Neural cell (in vitro differentiated cells): ENCODE data around the gene SYK. TPM values are rescaled to one million over a fixed set of nuclear protein-coding genes. Genes with fewer than 3 reads are reported as not detected.

Experiments used
- H2AFZ ChIP-seq: fragments of 200-600, 300-800 bp; sonication (generic), shearing (Covaris generic); 2 replicates; pipeline ENCODE4 v1.6.0; 2014; ENCODE audit warnings: low read depth, mild to moderate bottlenecking, antibody characterized with exemption, low read length, moderate library complexity
- H3F3A ChIP-seq: fragments of 200-600 bp; shearing (Covaris generic); 2 replicates; pipeline ENCODE4 v1.6.1; 2016; ENCODE audit warnings: mild to moderate bottlenecking, moderate library complexity, mixed read lengths, antibody characterized with exemption, low read length; ENCODE audit not compliant: insufficient read depth, poor library complexity, severe bottlenecking
- H3K27ac ChIP-seq: fragments of 200-600, 300-800 bp; sonication (generic), shearing (Covaris generic); 2 replicates; pipeline ENCODE4 v1.5.1; 2014; ENCODE audit warnings: mild to moderate bottlenecking, low read length, moderate library complexity
- H3K27me3 ChIP-seq: fragments of 300-800, 200-600 bp; sonication (generic), shearing (Covaris generic); 2 replicates; pipeline ENCODE4 v1.6.0; 2014; ENCODE audit warnings: mild to moderate bottlenecking, low read depth, low read length, moderate library complexity; ENCODE audit not compliant: insufficient read depth
- H3K36me3 ChIP-seq: fragments of 300-800, 200-600 bp; sonication (generic), shearing (Covaris generic); 2 replicates; pipeline ENCODE4 v1.5.1; 2014; ENCODE audit warnings: mild to moderate bottlenecking, antibody characterized with exemption, low read length, moderate library complexity; ENCODE audit not compliant: insufficient read depth
- H3K4me2 ChIP-seq: fragments of 300-800, 200-600 bp; sonication (generic), shearing (Covaris generic); 2 replicates; pipeline ENCODE4 v1.6.0; 2014; ENCODE audit warnings: mild to moderate bottlenecking, low read length
- H3K4me3 ChIP-seq: fragments of 300-800, 200-600 bp; sonication (generic), shearing (Covaris generic); 2 replicates; pipeline ENCODE4 v1.5.1; 2014; ENCODE audit warnings: mild to moderate bottlenecking, low read length, moderate library complexity
- H3K79me2 ChIP-seq: fragments of 200-600 bp; shearing (Covaris generic); replicated peaks from 2 replicates; pipeline ENCODE4 v1.6.0; 2014; ENCODE audit warnings: mild to moderate bottlenecking, low read length, moderate library complexity; ENCODE audit not compliant: insufficient read depth
- H3K9ac ChIP-seq: fragments of 300-800, 200-600 bp; sonication (generic), shearing (Covaris generic); 2 replicates; pipeline ENCODE4 v1.6.1; 2016; ENCODE audit warnings: mild to moderate bottlenecking, low read length, mixed read lengths
- H3K9me2 ChIP-seq: fragments of 200-600 bp; shearing (Covaris generic); 2 replicates; pipeline ENCODE4 v1.6.1; 2016; ENCODE audit warnings: mild to moderate bottlenecking, low read length, mixed read lengths; ENCODE audit not compliant: insufficient read depth
- H3K9me3 ChIP-seq: fragments of 200-600, 300-800 bp; sonication (generic), shearing (Covaris generic); 2 replicates; pipeline ENCODE4 v1.6.1; 2016; ENCODE audit warnings: mild to moderate bottlenecking, mixed run types, low read length, moderate library complexity, mixed read lengths
- H4K20me1 ChIP-seq: fragments of 200-600 bp; shearing (Covaris generic); 2 replicates; pipeline ENCODE4 v1.6.1; 2016; ENCODE audit warnings: mild to moderate bottlenecking, mixed run types; ENCODE audit not compliant: insufficient read depth
- EP300 ChIP-seq: fragments of 450-650 bp; conservative IDR thresholded peaks from 2 replicates; pipeline ENCODE4 v1.6.1; 2014; ENCODE audit warnings: antibody characterized with exemption, mild to moderate bottlenecking, moderate library complexity; ENCODE audit not compliant: poor library complexity, severe bottlenecking
- EZH2 ChIP-seq: fragments of 200-600, 300-800 bp; shearing (Covaris generic), sonication (generic); IDR thresholded peaks from 2 replicates; pipeline ENCODE4 v1.6.1; 2014; ENCODE audit warnings: antibody characterized with exemption, low read length, borderline replicate concordance, mild to moderate bottlenecking; ENCODE audit not compliant: insufficient read depth, poor library complexity, severe bottlenecking
- MXI1 ChIP-seq: fragments of 450-650 bp; conservative IDR thresholded peaks from 2 replicates; pipeline ENCODE4 v1.6.1; 2014; ENCODE audit warnings: antibody characterized with exemption, mild to moderate bottlenecking; ENCODE audit not compliant: poor library complexity, severe bottlenecking
- POLR2AphosphoS5 ChIP-seq: IDR thresholded peaks from 2 replicates; pipeline ENCODE4 v1.6.1; 2012
- RAD21 ChIP-seq: fragments of 450-650 bp; conservative IDR thresholded peaks from 2 replicates; pipeline ENCODE4 v1.6.1; 2014; ENCODE audit warnings: antibody characterized with exemption, mild to moderate bottlenecking, moderate library complexity
- SMC3 ChIP-seq: fragments of 450-650 bp; conservative IDR thresholded peaks from 2 replicates; pipeline ENCODE4 v1.6.1; 2014; ENCODE audit warnings: antibody characterized with exemption, mild to moderate bottlenecking, moderate library complexity; ENCODE audit not compliant: poor library complexity
- TAF1 ChIP-seq: IDR thresholded peaks from 2 replicates; pipeline ENCODE4 v1.6.1; 2012; ENCODE audit warnings: low read depth
- polyA plus RNA-seq: library from polyadenylated mRNA; depleted of rRNA; stranded (reverse); fragments of >200 nt; gene quantifications from 2 replicates; pipeline ENCODE4 v1.2.3, GENCODE V29; 2014
- TF ChIP-seq, protein P1 (sequence below): fragments of 450-650 bp; IDR thresholded peaks from 2 replicates; pipeline ENCODE4 v1.5.1; 2014; ENCODE audit warnings: antibody characterized with exemption, mild to moderate bottlenecking, moderate library complexity; ENCODE audit not compliant: poor library complexity, severe bottlenecking
- TF ChIP-seq, protein P2 (sequence below): IDR thresholded peaks from 2 replicates; pipeline ENCODE4 v1.6.1; 2012; ENCODE audit warnings: borderline replicate concordance

SYK gene
- polyA plus RNA-seq, 1 donor from 2014 or later: not detected

GRCh38 chr9:90825586-90825985, 24.0 kb downstream of the SYK start:
- no peak overlapping the region for H2AFZ ChIP-seq

GRCh38 chr9:90826326-90827020, 24.9 kb downstream of the SYK start:
- Histone ChIP-seq H2AFZ (no peak overlapping the region), H3K79me2 (no peaks in the 10 kb centered on the region), H3K9me3 (peaks cover 3% of the 10 kb centered on the region), H3K4me3 (no peak overlapping the region), H3K36me3 (no peaks in the 10 kb centered on the region), H4K20me1 (no peaks in the 10 kb centered on the region), H3K4me2 (no peak overlapping the region), H3K9ac (no peak overlapping the region), H3F3A (no peaks in the 10 kb centered on the region), H3K9me2 (no peaks in the 10 kb centered on the region), H3K27ac (no peak overlapping the region), H3K27me3 (no peaks in the 10 kb centered on the region)
- TF ChIP-seq, protein P1, sequence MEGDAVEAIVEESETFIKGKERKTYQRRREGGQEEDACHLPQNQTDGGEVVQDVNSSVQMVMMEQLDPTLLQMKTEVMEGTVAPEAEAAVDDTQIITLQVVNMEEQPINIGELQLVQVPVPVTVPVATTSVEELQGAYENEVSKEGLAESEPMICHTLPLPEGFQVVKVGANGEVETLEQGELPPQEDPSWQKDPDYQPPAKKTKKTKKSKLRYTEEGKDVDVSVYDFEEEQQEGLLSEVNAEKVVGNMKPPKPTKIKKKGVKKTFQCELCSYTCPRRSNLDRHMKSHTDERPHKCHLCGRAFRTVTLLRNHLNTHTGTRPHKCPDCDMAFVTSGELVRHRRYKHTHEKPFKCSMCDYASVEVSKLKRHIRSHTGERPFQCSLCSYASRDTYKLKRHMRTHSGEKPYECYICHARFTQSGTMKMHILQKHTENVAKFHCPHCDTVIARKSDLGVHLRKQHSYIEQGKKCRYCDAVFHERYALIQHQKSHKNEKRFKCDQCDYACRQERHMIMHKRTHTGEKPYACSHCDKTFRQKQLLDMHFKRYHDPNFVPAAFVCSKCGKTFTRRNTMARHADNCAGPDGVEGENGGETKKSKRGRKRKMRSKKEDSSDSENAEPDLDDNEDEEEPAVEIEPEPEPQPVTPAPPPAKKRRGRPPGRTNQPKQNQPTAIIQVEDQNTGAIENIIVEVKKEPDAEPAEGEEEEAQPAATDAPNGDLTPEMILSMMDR: no peak
- TF ChIP-seq, protein P2, sequence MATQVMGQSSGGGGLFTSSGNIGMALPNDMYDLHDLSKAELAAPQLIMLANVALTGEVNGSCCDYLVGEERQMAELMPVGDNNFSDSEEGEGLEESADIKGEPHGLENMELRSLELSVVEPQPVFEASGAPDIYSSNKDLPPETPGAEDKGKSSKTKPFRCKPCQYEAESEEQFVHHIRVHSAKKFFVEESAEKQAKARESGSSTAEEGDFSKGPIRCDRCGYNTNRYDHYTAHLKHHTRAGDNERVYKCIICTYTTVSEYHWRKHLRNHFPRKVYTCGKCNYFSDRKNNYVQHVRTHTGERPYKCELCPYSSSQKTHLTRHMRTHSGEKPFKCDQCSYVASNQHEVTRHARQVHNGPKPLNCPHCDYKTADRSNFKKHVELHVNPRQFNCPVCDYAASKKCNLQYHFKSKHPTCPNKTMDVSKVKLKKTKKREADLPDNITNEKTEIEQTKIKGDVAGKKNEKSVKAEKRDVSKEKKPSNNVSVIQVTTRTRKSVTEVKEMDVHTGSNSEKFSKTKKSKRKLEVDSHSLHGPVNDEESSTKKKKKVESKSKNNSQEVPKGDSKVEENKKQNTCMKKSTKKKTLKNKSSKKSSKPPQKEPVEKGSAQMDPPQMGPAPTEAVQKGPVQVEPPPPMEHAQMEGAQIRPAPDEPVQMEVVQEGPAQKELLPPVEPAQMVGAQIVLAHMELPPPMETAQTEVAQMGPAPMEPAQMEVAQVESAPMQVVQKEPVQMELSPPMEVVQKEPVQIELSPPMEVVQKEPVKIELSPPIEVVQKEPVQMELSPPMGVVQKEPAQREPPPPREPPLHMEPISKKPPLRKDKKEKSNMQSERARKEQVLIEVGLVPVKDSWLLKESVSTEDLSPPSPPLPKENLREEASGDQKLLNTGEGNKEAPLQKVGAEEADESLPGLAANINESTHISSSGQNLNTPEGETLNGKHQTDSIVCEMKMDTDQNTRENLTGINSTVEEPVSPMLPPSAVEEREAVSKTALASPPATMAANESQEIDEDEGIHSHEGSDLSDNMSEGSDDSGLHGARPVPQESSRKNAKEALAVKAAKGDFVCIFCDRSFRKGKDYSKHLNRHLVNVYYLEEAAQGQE: no peak
- TF ChIP-seq TAF1 (no peak), EP300 (no peak), MXI1 (no peak), POLR2AphosphoS5 (no peak), SMC3 (no peak), RAD21 (no peak), EZH2 (no peak)

More at GRCh38 chr9:90825586-90825985, 24.0 kb downstream of the SYK start:
- Histone ChIP-seq H3K36me3 (no peaks in the 10 kb centered on the region), H3K9me2 (no peaks in the 10 kb centered on the region), H3K4me2 (no peak overlapping the region), H3K9ac (no peak overlapping the region), H3K27ac (no peak overlapping the region), H3F3A (no peaks in the 10 kb centered on the region), H3K27me3 (no peaks in the 10 kb centered on the region), H4K20me1 (no peaks in the 10 kb centered on the region), H3K9me3 (peaks cover 3% of the 10 kb centered on the region), H3K79me2 (no peaks in the 10 kb centered on the region), H3K4me3 (no peak overlapping the region)
- TF ChIP-seq, protein P1: no peak
- TF ChIP-seq TAF1 (no peak), EP300 (no peak), RAD21 (no peak), EZH2 (no peak), MXI1 (no peak), SMC3 (no peak), POLR2AphosphoS5 (no peak)
- TF ChIP-seq, protein P2: no peak
